MM.1S (cell line): ENCODE results near the gene FOXB1.

Source experiments
- EZH2 ChIP-seq: fragments of 300-600 bp; sonication (generic); optimal IDR thresholded peaks from 2 replicates; pipeline ENCODE3; 2017; ENCODE audit warnings: low read depth, mild to moderate bottlenecking, antibody characterized with exemption, low read length, mixed read lengths
- EZH2phosphoT487 ChIP-seq: fragments of 300-600 bp; sonication (generic); IDR thresholded peaks from 2 replicates; pipeline ENCODE4 v1.6.1; 2018; ENCODE audit warnings: antibody characterized with exemption, low read length
- TF ChIP-seq, protein P1 (sequence below): fragments of 300-600 bp; sonication (generic); IDR thresholded peaks from 2 replicates; pipeline ENCODE4 v1.5.1; 2016; ENCODE audit warnings: antibody characterized with exemption, low read length, mixed read lengths

GRCh38 chr15:59966262-59966661, 37.8 kb upstream of the FOXB1 start:
- TF ChIP-seq, protein P1, sequence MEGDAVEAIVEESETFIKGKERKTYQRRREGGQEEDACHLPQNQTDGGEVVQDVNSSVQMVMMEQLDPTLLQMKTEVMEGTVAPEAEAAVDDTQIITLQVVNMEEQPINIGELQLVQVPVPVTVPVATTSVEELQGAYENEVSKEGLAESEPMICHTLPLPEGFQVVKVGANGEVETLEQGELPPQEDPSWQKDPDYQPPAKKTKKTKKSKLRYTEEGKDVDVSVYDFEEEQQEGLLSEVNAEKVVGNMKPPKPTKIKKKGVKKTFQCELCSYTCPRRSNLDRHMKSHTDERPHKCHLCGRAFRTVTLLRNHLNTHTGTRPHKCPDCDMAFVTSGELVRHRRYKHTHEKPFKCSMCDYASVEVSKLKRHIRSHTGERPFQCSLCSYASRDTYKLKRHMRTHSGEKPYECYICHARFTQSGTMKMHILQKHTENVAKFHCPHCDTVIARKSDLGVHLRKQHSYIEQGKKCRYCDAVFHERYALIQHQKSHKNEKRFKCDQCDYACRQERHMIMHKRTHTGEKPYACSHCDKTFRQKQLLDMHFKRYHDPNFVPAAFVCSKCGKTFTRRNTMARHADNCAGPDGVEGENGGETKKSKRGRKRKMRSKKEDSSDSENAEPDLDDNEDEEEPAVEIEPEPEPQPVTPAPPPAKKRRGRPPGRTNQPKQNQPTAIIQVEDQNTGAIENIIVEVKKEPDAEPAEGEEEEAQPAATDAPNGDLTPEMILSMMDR = no peak
- TF ChIP-seq EZH2phosphoT487 (no peak), EZH2 (no peak)
